22Rv1 (cell line): ENCODE measurements around the gene PARD6G.
"Not testable (repeated sequence)": the region's sequence is repeated elsewhere in the genome, so short reads cannot be mapped to it uniquely, and the experiment has no call there.

Source experiments
- ZFX ChIP-seq: fragments of 450-650 bp; IDR thresholded peaks from 2 replicates; pipeline ENCODE4 v1.6.1; 2017; ENCODE audit warnings: antibody characterized with exemption, borderline replicate concordance
- TF ChIP-seq, protein P1 (sequence below): fragments of 450-650 bp; IDR thresholded peaks from 2 replicates; pipeline ENCODE4 v1.5.1; 2017; ENCODE audit warnings: mild to moderate bottlenecking

DNA sequence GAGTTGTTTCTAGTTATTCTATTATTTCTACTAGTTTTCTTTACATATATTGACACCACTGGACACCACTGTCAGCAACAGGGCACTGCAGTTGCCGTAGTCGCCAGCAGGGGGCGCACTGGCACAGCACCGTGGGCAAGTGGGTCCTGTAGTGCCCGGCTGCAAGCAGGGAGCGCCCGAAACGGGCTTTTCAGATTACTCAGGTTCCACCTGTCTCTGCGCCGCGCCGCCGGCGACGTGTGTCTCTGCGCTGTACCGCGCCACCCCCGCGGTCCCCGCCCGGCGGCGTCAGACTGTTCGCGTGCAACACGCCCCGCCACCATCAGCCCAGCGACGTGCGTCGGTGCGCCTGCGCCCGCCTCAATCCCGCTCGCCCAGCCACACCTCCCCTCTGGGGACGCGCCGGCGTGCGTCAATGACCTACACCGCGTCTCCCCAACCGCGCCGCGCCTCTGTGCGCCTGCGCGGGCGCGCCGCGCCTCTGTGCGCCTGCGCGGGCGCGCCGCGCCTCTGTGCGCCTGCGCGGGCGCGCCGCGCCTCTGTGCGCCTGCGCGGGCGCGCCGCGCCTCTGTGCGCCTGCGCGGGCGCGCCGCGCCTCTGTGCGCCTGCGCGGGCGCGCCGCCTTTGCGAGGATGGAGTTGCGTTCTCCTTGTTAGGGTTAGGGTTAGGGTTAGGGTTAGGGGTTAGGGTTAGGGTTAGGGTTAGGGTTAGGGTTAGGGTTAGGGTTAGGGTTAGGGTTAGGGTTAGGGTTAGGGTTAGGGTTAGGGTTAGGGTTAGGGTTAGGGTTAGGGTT lies 15.1 kb upstream of the PARD6G start:
- TF ChIP-seq, protein P1, sequence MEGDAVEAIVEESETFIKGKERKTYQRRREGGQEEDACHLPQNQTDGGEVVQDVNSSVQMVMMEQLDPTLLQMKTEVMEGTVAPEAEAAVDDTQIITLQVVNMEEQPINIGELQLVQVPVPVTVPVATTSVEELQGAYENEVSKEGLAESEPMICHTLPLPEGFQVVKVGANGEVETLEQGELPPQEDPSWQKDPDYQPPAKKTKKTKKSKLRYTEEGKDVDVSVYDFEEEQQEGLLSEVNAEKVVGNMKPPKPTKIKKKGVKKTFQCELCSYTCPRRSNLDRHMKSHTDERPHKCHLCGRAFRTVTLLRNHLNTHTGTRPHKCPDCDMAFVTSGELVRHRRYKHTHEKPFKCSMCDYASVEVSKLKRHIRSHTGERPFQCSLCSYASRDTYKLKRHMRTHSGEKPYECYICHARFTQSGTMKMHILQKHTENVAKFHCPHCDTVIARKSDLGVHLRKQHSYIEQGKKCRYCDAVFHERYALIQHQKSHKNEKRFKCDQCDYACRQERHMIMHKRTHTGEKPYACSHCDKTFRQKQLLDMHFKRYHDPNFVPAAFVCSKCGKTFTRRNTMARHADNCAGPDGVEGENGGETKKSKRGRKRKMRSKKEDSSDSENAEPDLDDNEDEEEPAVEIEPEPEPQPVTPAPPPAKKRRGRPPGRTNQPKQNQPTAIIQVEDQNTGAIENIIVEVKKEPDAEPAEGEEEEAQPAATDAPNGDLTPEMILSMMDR: peak; percentile 91
- TF ChIP-seq ZFX: not testable (repeated sequence)
